ENCODE results near the gene EPHA5. TPM values are rescaled to one million over a fixed set of nuclear protein-coding genes. Genes with fewer than 3 reads are reported as not detected.

Gene EPHA5
- total and polyA plus RNA-seq, 9 of the 15 experiments (the other 6 are each of a cell fraction or from before 2014, with no cell fraction given) = 0.04 TPM; not detected in 8

- Histone ChIP-seq H3K9ac (ENCODE audit: insufficient read depth in 1 of 2, low read depth in 2 of 2, low read length in 2 of 2) (no peak overlapping the region), H3K4me2 (ENCODE audit: insufficient read depth, low read length) (no peak overlapping the region), H2AFZ (ENCODE audit: low read depth, low read length) (no peak overlapping the region), H3K4me3 (no peak overlapping the region), H3K36me3 (ENCODE audit: control insufficient read depth, insufficient read depth, low read length) (no peaks in the 10 kb centered on the region), H3K27me3 (ENCODE audit: control insufficient read depth in 2 of 2, insufficient read depth in 2 of 2, low read length in 2 of 2) (no peaks in the 10 kb centered on the region), H3K9me1 (ENCODE audit: control insufficient read depth, insufficient read depth, low read length) (no peaks in the 10 kb centered on the region), H3K79me2 (ENCODE audit: control insufficient read depth, insufficient read depth, low read length) (no peaks in the 10 kb centered on the region), H3K27ac (ENCODE audit: extremely low read depth, low read depth, low read length) (no peak overlapping the region), H3K9me3 (replicated peaks; ENCODE audit: control insufficient read depth, insufficient read depth, low read depth, low read length) (no peaks in the 10 kb centered on the region), H3K4me1 (replicated peaks in 1 of 2; ENCODE audit: control insufficient read depth in 2 of 2, insufficient read depth in 2 of 2, low read length in 2 of 2) (no peaks in the 10 kb centered on the region), H4K20me1 (replicated peaks; ENCODE audit: control insufficient read depth, insufficient read depth, low read length) (no peaks in the 10 kb centered on the region)
- FAIRE-seq (no peak), DNase-seq (ENCODE audit: extremely low read depth in 1 of 4, low spot score in 3 of 4) (no peak), ATAC-seq (no peak)
- ChIA-PET CTCF (ENCODE audit: low intra/inter-chr PET ratio) (no interaction called here), POLR2A (no interaction called here)
- intact Hi-C loops (cut with micrococcal nuclease) = no loop called here
- in situ Hi-C loops (cut with MboI) = no loop called here
- TF ChIP-seq NCOA4 (IDR thresholded peaks at IDR 0.05; ENCODE audit: partially characterized antibody) (no peak), RBM22 (IDR thresholded peaks at IDR 0.05; ENCODE audit: low read depth, low read length, poor library complexity, severe bottlenecking) (no peak), ZNF717 (CRISPR knock-in tag; IDR thresholded peaks at IDR 0.05) (no peak), PURB (CRISPR knock-in tag; IDR thresholded peaks at IDR 0.05; ENCODE audit: low read depth) (no peak), BHLHE40 (IDR thresholded peaks at IDR 0.05; ENCODE audit: low read length) (no peak), U2AF1 (optimal IDR thresholded peaks at IDR 0.05; ENCODE audit: low read depth, low read length) (no peak), NR4A1 (CRISPR knock-in tag; IDR thresholded peaks at IDR 0.05) (no peak), NR4A1 (tag; IDR thresholded peaks at IDR 0.05) (no peak), HINFP (tag; conservative IDR thresholded peaks at IDR 0.05; ENCODE audit: low read depth) (no peak), DIDO1 (tag; IDR thresholded peaks at IDR 0.05; ENCODE audit: low read depth) (no peak), NR3C1 (CRISPR knock-in tag; IDR thresholded peaks at IDR 0.05) (no peak)
- TF ChIP-seq, protein P1, sequence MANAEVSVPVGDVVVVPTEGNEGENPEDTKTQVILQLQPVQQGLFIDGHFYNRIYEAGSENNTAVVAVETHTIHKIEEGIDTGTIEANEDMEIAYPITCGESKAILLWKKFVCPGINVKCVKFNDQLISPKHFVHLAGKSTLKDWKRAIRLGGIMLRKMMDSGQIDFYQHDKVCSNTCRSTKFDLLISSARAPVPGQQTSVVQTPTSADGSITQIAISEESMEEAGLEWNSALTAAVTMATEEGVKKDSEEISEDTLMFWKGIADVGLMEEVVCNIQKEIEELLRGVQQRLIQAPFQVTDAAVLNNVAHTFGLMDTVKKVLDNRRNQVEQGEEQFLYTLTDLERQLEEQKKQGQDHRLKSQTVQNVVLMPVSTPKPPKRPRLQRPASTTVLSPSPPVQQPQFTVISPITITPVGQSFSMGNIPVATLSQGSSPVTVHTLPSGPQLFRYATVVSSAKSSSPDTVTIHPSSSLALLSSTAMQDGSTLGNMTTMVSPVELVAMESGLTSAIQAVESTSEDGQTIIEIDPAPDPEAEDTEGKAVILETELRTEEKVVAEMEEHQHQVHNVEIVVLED (CRISPR knock-in tag; IDR thresholded peaks at IDR 0.05) = no peak
- BruUV-seq (replicated peaks) = no TSS peak
Measured at GRCh38 chr4:65420036-65420435, 250.3 kb downstream of the EPHA5 start.

Measured in K562 (cell line).